ENCODE measurements around the gene CSNK1E. TPM values are rescaled to one million over a fixed set of nuclear protein-coding genes. Genes with fewer than 3 reads are reported as not detected.
A peak's percentile ranks its signal among the peaks of the same experiment; 100 is the strongest.

The CSNK1E gene
- total RNA-seq, 1 experiment from 2014 or later, result 178 TPM

- BruUV-seq (replicated peaks), result no TSS peak
- H3K27ac Mint-ChIP-seq (ENCODE audit: unreplicated experiment), result no peak overlapping the region
- intact Hi-C loops (cut with micrococcal nuclease; ENCODE audit: unreplicated experiment), result no loop called here
- TF ChIP-seq, protein P1, sequence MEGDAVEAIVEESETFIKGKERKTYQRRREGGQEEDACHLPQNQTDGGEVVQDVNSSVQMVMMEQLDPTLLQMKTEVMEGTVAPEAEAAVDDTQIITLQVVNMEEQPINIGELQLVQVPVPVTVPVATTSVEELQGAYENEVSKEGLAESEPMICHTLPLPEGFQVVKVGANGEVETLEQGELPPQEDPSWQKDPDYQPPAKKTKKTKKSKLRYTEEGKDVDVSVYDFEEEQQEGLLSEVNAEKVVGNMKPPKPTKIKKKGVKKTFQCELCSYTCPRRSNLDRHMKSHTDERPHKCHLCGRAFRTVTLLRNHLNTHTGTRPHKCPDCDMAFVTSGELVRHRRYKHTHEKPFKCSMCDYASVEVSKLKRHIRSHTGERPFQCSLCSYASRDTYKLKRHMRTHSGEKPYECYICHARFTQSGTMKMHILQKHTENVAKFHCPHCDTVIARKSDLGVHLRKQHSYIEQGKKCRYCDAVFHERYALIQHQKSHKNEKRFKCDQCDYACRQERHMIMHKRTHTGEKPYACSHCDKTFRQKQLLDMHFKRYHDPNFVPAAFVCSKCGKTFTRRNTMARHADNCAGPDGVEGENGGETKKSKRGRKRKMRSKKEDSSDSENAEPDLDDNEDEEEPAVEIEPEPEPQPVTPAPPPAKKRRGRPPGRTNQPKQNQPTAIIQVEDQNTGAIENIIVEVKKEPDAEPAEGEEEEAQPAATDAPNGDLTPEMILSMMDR (IDR thresholded peaks at IDR 0.05; ENCODE audit: unreplicated experiment), result no peak
- H3K4me1 Mint-ChIP-seq (ENCODE audit: low read depth, unreplicated experiment), result peaks cover 26% of the 10 kb centered on the region
- H3K27me3 Mint-ChIP-seq (ENCODE audit: unreplicated experiment), result no peaks in the 10 kb centered on the region
- no peak overlapping the region for H3K4me3 Mint-ChIP-seq (ENCODE audit: low read depth, unreplicated experiment)
- no peaks in the 10 kb centered on the region for H3K9me3 Mint-ChIP-seq (ENCODE audit: low read depth, unreplicated experiment)
- no peak for DNase-seq
- CTCF ChIA-PET, result interaction anchor here (0.5 kb wide), 1 partner anchor 8 kb away, joined by 3 read pairs; no protein-coding TSS in a partner anchor
- H3K36me3 Mint-ChIP-seq (ENCODE audit: insufficient read depth, unreplicated experiment), result peaks cover 53% of the 10 kb centered on the region
Observed at GRCh38 chr22:38286915-38287669, 30.1 kb downstream of the CSNK1E start.

- TF ChIP-seq, protein P1 (IDR thresholded peaks at IDR 0.05; ENCODE audit: unreplicated experiment), result no peak
- no peak for DNase-seq
- Mint-ChIP-seq H3K27ac (ENCODE audit: unreplicated experiment) (no peak overlapping the region), H3K36me3 (ENCODE audit: insufficient read depth, unreplicated experiment) (peaks cover 37% of the 10 kb centered on the region), H3K27me3 (ENCODE audit: unreplicated experiment) (no peaks in the 10 kb centered on the region), H3K9me3 (ENCODE audit: low read depth, unreplicated experiment) (no peaks in the 10 kb centered on the region), H3K4me1 (ENCODE audit: low read depth, unreplicated experiment) (peaks cover 26% of the 10 kb centered on the region), H3K4me3 (ENCODE audit: low read depth, unreplicated experiment) (no peak overlapping the region)
- no TSS peak for BruUV-seq (replicated peaks)
- CTCF ChIA-PET, result interaction anchor here (0.6 to 0.9 kb wide), 2 partner anchors 21 to 101 kb away, joined by 7 to 8 read pairs; no protein-coding TSS in a partner anchor
- intact Hi-C loops (cut with micrococcal nuclease; ENCODE audit: unreplicated experiment), result no loop called here
Observed at GRCh38 chr22:38285018-38285417, 32.2 kb downstream of the CSNK1E start.

GRCh38 chr22:38284042-38284402 lies 33.2 kb downstream of the CSNK1E start:
- no peaks in the 10 kb centered on the region for H3K27me3 Mint-ChIP-seq (ENCODE audit: unreplicated experiment)
- TF ChIP-seq, protein P1 (IDR thresholded peaks at IDR 0.05; ENCODE audit: unreplicated experiment), result no peak
- peak overlapping the region; percentile 36 for H3K27ac Mint-ChIP-seq (ENCODE audit: unreplicated experiment)
- intact Hi-C loops (cut with micrococcal nuclease; ENCODE audit: unreplicated experiment), result no loop called here
- no peak overlapping the region for H3K4me3 Mint-ChIP-seq (ENCODE audit: low read depth, unreplicated experiment)
- BruUV-seq (replicated peaks), result no TSS peak
- no peak for DNase-seq
- CTCF ChIA-PET, result interaction anchor here (0.6 kb wide), 1 partner anchor 181 kb away, joined by 3 read pairs; no protein-coding TSS in a partner anchor
- H3K9me3 Mint-ChIP-seq (ENCODE audit: low read depth, unreplicated experiment), result no peaks in the 10 kb centered on the region
- H3K36me3 Mint-ChIP-seq (ENCODE audit: insufficient read depth, unreplicated experiment), result peaks cover 27% of the 10 kb centered on the region
- peaks cover 24% of the 10 kb centered on the region for H3K4me1 Mint-ChIP-seq (ENCODE audit: low read depth, unreplicated experiment)

GRCh38 chr22:38282397-38282796 lies 34.8 kb downstream of the CSNK1E start:
- Mint-ChIP-seq H3K4me3 (ENCODE audit: low read depth, unreplicated experiment) (no peak overlapping the region), H3K9me3 (ENCODE audit: low read depth, unreplicated experiment) (no peaks in the 10 kb centered on the region), H3K4me1 (ENCODE audit: low read depth, unreplicated experiment) (peaks cover 17% of the 10 kb centered on the region), H3K36me3 (ENCODE audit: insufficient read depth, unreplicated experiment) (peaks cover 17% of the 10 kb centered on the region), H3K27me3 (ENCODE audit: unreplicated experiment) (no peaks in the 10 kb centered on the region), H3K27ac (ENCODE audit: unreplicated experiment) (peak overlapping the region; percentile 36)
- CTCF ChIA-PET, result interaction anchor here (1.3 kb wide), 1 partner anchor 168 kb away, joined by 3 read pairs; no protein-coding TSS in a partner anchor
- intact Hi-C loops (cut with micrococcal nuclease; ENCODE audit: unreplicated experiment), result no loop called here
- no peak for DNase-seq
- TF ChIP-seq, protein P1 (IDR thresholded peaks at IDR 0.05; ENCODE audit: unreplicated experiment), result no peak
- no TSS peak for BruUV-seq (replicated peaks)
